Measurements from ENCODE around the gene ELOVL6. TPM values are rescaled to one million over a fixed set of nuclear protein-coding genes. Genes with fewer than 3 reads are reported as not detected.

Gene ELOVL6
- total and polyA plus RNA-seq, 12 donors = 0.84 to 7.7 (median 2.8) TPM

DNA sequence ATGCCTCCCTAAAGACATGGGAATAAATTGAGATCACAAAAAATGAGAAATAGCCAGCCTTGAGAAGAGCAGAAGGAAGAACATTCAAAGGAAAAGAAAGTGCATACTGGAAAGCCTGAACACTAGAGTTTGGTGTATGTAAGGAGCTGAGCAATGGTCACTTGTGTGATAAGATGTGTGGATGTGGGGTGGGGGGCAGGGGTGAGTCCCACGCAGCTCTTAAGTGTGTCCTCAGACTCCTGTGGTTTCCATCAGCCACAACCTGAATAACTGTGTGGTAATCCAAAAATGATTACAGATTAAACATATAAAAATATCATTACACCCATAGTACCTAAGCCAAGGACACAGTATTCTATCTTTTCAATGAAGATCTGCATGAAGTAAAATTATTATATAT is 59.9 kb downstream of the ELOVL6 start:
- H3K4me1 ChIP-seq = no peaks in the 10 kb centered on the region
- H3K9me3 ChIP-seq = no peaks in the 10 kb centered on the region
- DNase-seq = no peak
- TF ChIP-seq, protein P1, sequence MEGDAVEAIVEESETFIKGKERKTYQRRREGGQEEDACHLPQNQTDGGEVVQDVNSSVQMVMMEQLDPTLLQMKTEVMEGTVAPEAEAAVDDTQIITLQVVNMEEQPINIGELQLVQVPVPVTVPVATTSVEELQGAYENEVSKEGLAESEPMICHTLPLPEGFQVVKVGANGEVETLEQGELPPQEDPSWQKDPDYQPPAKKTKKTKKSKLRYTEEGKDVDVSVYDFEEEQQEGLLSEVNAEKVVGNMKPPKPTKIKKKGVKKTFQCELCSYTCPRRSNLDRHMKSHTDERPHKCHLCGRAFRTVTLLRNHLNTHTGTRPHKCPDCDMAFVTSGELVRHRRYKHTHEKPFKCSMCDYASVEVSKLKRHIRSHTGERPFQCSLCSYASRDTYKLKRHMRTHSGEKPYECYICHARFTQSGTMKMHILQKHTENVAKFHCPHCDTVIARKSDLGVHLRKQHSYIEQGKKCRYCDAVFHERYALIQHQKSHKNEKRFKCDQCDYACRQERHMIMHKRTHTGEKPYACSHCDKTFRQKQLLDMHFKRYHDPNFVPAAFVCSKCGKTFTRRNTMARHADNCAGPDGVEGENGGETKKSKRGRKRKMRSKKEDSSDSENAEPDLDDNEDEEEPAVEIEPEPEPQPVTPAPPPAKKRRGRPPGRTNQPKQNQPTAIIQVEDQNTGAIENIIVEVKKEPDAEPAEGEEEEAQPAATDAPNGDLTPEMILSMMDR (IDR thresholded peaks at IDR 0.05) = no peak
- no peak overlapping the region for H3K4me3 ChIP-seq
- intact Hi-C loops (cut with DNase I) = no loop called here
- no peaks in the 10 kb centered on the region for H3K36me3 ChIP-seq
- 50 to 69% methylated on average over 1 of the region's 1 CpG for WGBS, 2 donors
- ATAC-seq = no peak
- no peak overlapping the region for H3K27ac ChIP-seq
- no peaks in the 10 kb centered on the region for H3K27me3 ChIP-seq

DNA sequence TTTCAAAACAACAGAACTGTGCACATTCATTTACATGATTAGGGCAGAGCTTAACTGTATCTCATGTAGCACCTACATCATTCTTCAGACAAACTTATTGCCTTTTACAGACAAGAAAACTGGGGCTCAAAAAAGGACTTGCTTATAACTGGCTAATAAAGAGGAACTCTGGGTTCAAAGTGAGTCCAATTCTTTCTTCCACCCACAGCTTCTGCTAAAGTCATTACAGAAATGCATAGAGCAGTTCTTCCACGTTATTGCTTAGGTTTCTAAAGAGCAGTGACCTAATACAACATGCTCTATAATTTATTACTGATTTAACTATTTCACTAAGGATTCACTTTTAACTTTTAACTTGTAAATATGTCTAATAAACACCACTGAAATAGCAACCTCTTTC is 60.6 kb downstream of the ELOVL6 start:
- TF ChIP-seq, protein P1 (IDR thresholded peaks at IDR 0.05) = no peak
- no peaks in the 10 kb centered on the region for H3K36me3 ChIP-seq
- H3K27me3 ChIP-seq = no peaks in the 10 kb centered on the region
- WGBS, 2 donors = 47 to 48% methylated on average over 1 of the region's 1 CpG
- intact Hi-C loops (cut with DNase I) = no loop called here
- no peak for DNase-seq
- no peak overlapping the region for H3K4me3 ChIP-seq
- no peak overlapping the region for H3K27ac ChIP-seq
- no peaks in the 10 kb centered on the region for H3K9me3 ChIP-seq
- ATAC-seq = no peak
- no peaks in the 10 kb centered on the region for H3K4me1 ChIP-seq

DNA sequence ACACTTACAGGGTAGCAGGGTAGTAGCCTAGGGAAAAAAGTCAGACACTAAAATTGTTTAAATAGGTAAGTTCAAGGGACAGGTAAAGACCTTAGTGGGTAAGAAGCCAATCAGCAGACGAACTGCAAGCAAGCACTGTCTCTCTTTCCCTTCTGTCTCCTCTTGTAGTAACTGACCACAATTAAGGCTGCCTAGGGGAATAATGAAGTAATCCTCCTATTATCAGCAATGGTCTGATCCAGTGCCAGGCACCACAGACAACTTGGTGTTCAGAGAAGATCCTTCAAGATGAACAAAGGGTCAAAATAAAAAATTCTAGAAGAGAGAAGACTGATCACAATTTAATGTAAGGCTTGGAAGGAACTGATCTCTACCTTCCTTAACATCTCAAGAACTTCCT is 62.9 kb downstream of the ELOVL6 start:
- TF ChIP-seq, protein P1 (IDR thresholded peaks at IDR 0.05) = no peak
- no peak overlapping the region for H3K27ac ChIP-seq
- WGBS, 2 donors = 83 to 86% methylated on average over 1 of the region's 1 CpG
- DNase-seq (no peak), ATAC-seq (no peak)
- intact Hi-C loops (cut with DNase I) = no loop called here
- no peaks in the 10 kb centered on the region for H3K36me3 ChIP-seq
- no peaks in the 10 kb centered on the region for H3K9me3 ChIP-seq
- H3K4me3 ChIP-seq = no peak overlapping the region
- no peaks in the 10 kb centered on the region for H3K4me1 ChIP-seq
- H3K27me3 ChIP-seq = no peaks in the 10 kb centered on the region

DNA sequence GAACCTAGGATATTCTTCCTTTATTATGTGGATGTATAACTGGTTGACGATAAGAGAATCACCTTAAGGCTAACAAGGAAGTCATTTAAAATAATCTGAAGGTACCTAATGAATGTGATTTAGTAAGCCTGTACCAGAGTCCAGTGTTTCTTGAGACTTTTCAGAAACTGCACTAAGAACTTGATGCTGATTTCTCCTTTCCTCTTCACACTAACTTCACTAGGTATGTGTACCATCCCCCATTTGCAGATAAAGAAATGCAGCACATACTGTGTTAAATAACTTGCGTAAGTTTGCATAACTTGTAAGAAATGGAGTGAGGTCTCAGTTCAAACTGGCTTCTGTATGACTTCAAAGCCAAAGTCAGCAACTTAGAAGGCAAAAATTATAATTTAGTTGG is 63.3 kb downstream of the ELOVL6 start:
- TF ChIP-seq, protein P1 (IDR thresholded peaks at IDR 0.05) = no peak
- no peaks in the 10 kb centered on the region for H3K27me3 ChIP-seq
- whole genome bisulfite sequencing, 2 donors = 95 to 99% methylated on average over 2 of the region's 2 CpGs
- no peak for DNase-seq
- intact Hi-C loops (cut with DNase I) = no loop called here
- H3K9me3 ChIP-seq = no peaks in the 10 kb centered on the region
- no peak overlapping the region for H3K27ac ChIP-seq
- H3K4me1 ChIP-seq = no peaks in the 10 kb centered on the region
- no peaks in the 10 kb centered on the region for H3K36me3 ChIP-seq
- no peak for ATAC-seq
- no peak overlapping the region for H3K4me3 ChIP-seq
